Endodermal cell (in vitro differentiated cells): ENCODE data around the gene ATP10D. TPM values are rescaled to one million over a fixed set of nuclear protein-coding genes. Genes with fewer than 3 reads are reported as not detected.

Experiments
- DNase-seq: peaks from one replicate; pipeline ENCODE4 v3.0.0-alpha.2; 2017
- H3K27ac ChIP-seq: 2 replicates; pipeline ENCODE4 v1.5.1; 2013; ENCODE audit warnings: mild to moderate bottlenecking, low read depth, low read length, moderate library complexity
- H3K27me3 ChIP-seq: 2 replicates; pipeline ENCODE4 v1.6.1; 2013; ENCODE audit warnings: mild to moderate bottlenecking, low read length, moderate library complexity; ENCODE audit not compliant: insufficient read depth, control insufficient read depth, poor library complexity, severe bottlenecking
- H3K36me3 ChIP-seq: 2 replicates; pipeline ENCODE4 v1.7.0; 2013; ENCODE audit warnings: mild to moderate bottlenecking, low read length, moderate library complexity; ENCODE audit not compliant: control insufficient read depth, insufficient read depth
- H3K4me1 ChIP-seq: one replicate; pipeline ENCODE4 v1.7.0; 2013; ENCODE audit warnings: low read length; ENCODE audit not compliant: control insufficient read depth, insufficient read depth
- H3K4me3 ChIP-seq: 2 replicates; pipeline ENCODE4 v1.5.1; 2013; ENCODE audit warnings: mild to moderate bottlenecking, low read length, moderate library complexity
- H3K9ac ChIP-seq: 2 replicates; pipeline ENCODE4 v1.6.1; 2013; ENCODE audit warnings: mild to moderate bottlenecking, low read length, moderate library complexity; ENCODE audit not compliant: poor library complexity, severe bottlenecking; ENCODE audit errors: extremely low read depth
- H3K9me3 ChIP-seq: 2 replicates; pipeline ENCODE4 v1.6.1; 2013; ENCODE audit warnings: mild to moderate bottlenecking, low read length, moderate library complexity; ENCODE audit not compliant: control insufficient read depth
- H3K27ac Mint-ChIP-seq: 2 replicates; pipeline ENCODE4 v1.8.0; 2020; ENCODE audit warnings: mixed read lengths
- H3K27me3 Mint-ChIP-seq: 2 replicates; pipeline ENCODE4 v1.8.0; 2021; ENCODE audit warnings: mild to moderate bottlenecking, mixed read lengths; ENCODE audit not compliant: insufficient read depth
- H3K36me3 Mint-ChIP-seq: 2 replicates; pipeline ENCODE4 v1.8.0; 2020; ENCODE audit warnings: low read depth, mixed read lengths
- H3K4me1 Mint-ChIP-seq: 2 replicates; pipeline ENCODE4 v1.8.0; 2020; ENCODE audit warnings: mixed read lengths
- H3K4me3 Mint-ChIP-seq: 2 replicates; pipeline ENCODE4 v1.8.0; 2020; ENCODE audit warnings: mild to moderate bottlenecking, moderate library complexity, mixed read lengths
- H3K9me3 Mint-ChIP-seq: 2 replicates; pipeline ENCODE4 v1.8.0; 2020; ENCODE audit warnings: mild to moderate bottlenecking, mixed read lengths
- CTCF ChIP-seq: fragments of 200-600 bp; sonication (generic); conservative IDR thresholded peaks from 2 replicates; pipeline ENCODE4 v1.5.0; 2021; ENCODE audit warnings: antibody characterized with exemption, mild to moderate bottlenecking
- WGBS, 2 experiments: methylation state at CpG; one replicate each; pipeline versions ENCODE4 v1.1.5 to v1.1.7; 2013; ENCODE audit warnings: missing lambda C conversion rate in 2 of 2, mixed read lengths in 1 of 2; ENCODE audit not compliant: insufficient coverage in 1 of 2, insufficient read length in 1 of 2; 5-methylcytosine and 5-hydroxymethylcytosine counted together
- total RNA-seq, 2 donors: library from RNA; stranded (reverse); fragmentation: NEBNext Ultra II Directional in 1 of 2; extraction: Animal tissue kit (Norgen Biotek cat#: 25700) in 1 of 2; gene quantifications; 2 replicates in 1 of 2; 3 replicates in 1 of 2; pipeline ENCODE4 v1.2.1, GENCODE V29; 2021

ATP10D gene
- total RNA-seq, 2 donors from 2014 or later, result 0.27 to 1.1 TPM

GRCh38 chr4:47531241-47531953 lies 46.3 kb downstream of the ATP10D start:
- Mint-ChIP-seq H3K36me3 (peaks cover 2% of the 10 kb centered on the region), H3K27ac (peak overlapping the region; percentile 73), H3K4me1 (peaks cover 7% of the 10 kb centered on the region), H3K9me3 (peaks cover 2% of the 10 kb centered on the region), H3K27me3 (no peaks in the 10 kb centered on the region), H3K4me3 (no peak overlapping the region)
- WGBS, 2 experiments, result 85 to 86% methylated on average over 2 of the region's 2 CpGs
- H3K27me3 ChIP-seq, result no peaks in the 10 kb centered on the region
- H3K4me1 ChIP-seq, result no peaks in the 10 kb centered on the region
- DNase-seq, result peak; percentile 51
- H3K9me3 ChIP-seq, result peaks cover 11% of the 10 kb centered on the region
- no peak overlapping the region for H3K4me3 ChIP-seq
- TF ChIP-seq CTCF, result no peak
- peak overlapping the region; percentile 28 for H3K27ac ChIP-seq
- no peak overlapping the region for H3K9ac ChIP-seq
- H3K36me3 ChIP-seq, result no peaks in the 10 kb centered on the region

- Histone ChIP-seq H3K9me3 (peaks cover 11% of the 10 kb centered on the region), H3K27me3 (no peaks in the 10 kb centered on the region), H3K36me3 (no peaks in the 10 kb centered on the region), H3K4me3 (no peak overlapping the region), H3K4me1 (no peaks in the 10 kb centered on the region), H3K27ac (no peak overlapping the region), H3K9ac (no peak overlapping the region)
- no peak for TF ChIP-seq CTCF
- Mint-ChIP-seq H3K4me1 (peaks cover 7% of the 10 kb centered on the region), H3K27ac (peak overlapping the region; percentile 73), H3K27me3 (no peaks in the 10 kb centered on the region), H3K9me3 (peaks cover 2% of the 10 kb centered on the region), H3K4me3 (no peak overlapping the region), H3K36me3 (peaks cover 2% of the 10 kb centered on the region)
- no peak for DNase-seq
- 92 to 100% methylated on average over 2 of the region's 2 CpGs for WGBS, 2 experiments
These were observed 46.9 kb downstream of the ATP10D start for GRCh38 chr4:47531954-47532321.

- Mint-ChIP-seq H3K27me3 (no peaks in the 10 kb centered on the region), H3K9me3 (peaks cover 2% of the 10 kb centered on the region), H3K4me1 (peaks cover 7% of the 10 kb centered on the region), H3K4me3 (no peak overlapping the region), H3K27ac (no peak overlapping the region), H3K36me3 (peaks cover 2% of the 10 kb centered on the region)
- H3K4me3 ChIP-seq, result no peak overlapping the region
- H3K4me1 ChIP-seq, result no peaks in the 10 kb centered on the region
- TF ChIP-seq CTCF, result no peak
- no peaks in the 10 kb centered on the region for H3K27me3 ChIP-seq
- H3K36me3 ChIP-seq, result no peaks in the 10 kb centered on the region
- DNase-seq, result no peak
- no peak overlapping the region for H3K9ac ChIP-seq
- WGBS, 2 experiments, result 80 to 95% methylated on average over 2 to 4 of the region's 4 CpGs
- H3K27ac ChIP-seq, result no peak overlapping the region
- peaks cover 11% of the 10 kb centered on the region for H3K9me3 ChIP-seq
These were observed 47.6 kb downstream of the ATP10D start for GRCh38 chr4:47532658-47533057.
